Smooth muscle cell (in vitro differentiated cells): ENCODE results near the gene CIDEA. TPM values are rescaled to one million over a fixed set of nuclear protein-coding genes. Genes with fewer than 3 reads are reported as not detected.
"Not testable (repeated sequence)": the region's sequence is repeated elsewhere in the genome, so short reads cannot be mapped to it uniquely, and the experiment has no call there.

ENCODE experiments used
- DNase-seq: peaks from one replicate; lab custom pipeline; 2025; ENCODE audit not compliant: unreplicated experiment; lab: John Stamatoyannopoulos, UW
- H2AFZ ChIP-seq: fragments of 200-600 bp; sonication (generic); 2 replicates; pipeline ENCODE4 v1.6.0; 2016; ENCODE audit warnings: antibody characterized with exemption, low read depth, mild to moderate bottlenecking
- H3F3A ChIP-seq: fragments of 200-600 bp; sonication (generic); 2 replicates; pipeline ENCODE4 v1.6.0; 2017; ENCODE audit warnings: antibody characterized with exemption, low read depth
- H3K27ac ChIP-seq: fragments of 200-600 bp; sonication (generic); 2 replicates; pipeline ENCODE4 v1.5.1; 2016; ENCODE audit warnings: low read depth, mild to moderate bottlenecking
- H3K27me3 ChIP-seq: fragments of 200-600 bp; sonication (generic); 2 replicates; pipeline ENCODE4 v1.6.1; 2016; ENCODE audit warnings: low read depth, mild to moderate bottlenecking
- H3K36me3 ChIP-seq: fragments of 200-600 bp; sonication (generic); 2 replicates; pipeline ENCODE4 v1.5.1; 2016; ENCODE audit warnings: low read depth
- H3K4me1 ChIP-seq: fragments of 200-600 bp; sonication (generic); 2 replicates; pipeline ENCODE4 v1.5.1; 2016; ENCODE audit warnings: low read depth
- H3K4me2 ChIP-seq: fragments of 200-600 bp; sonication (generic); 2 replicates; pipeline ENCODE4 v1.6.0; 2016; ENCODE audit warnings: mild to moderate bottlenecking
- H3K4me3 ChIP-seq: fragments of 200-600 bp; sonication (generic); 2 replicates; pipeline ENCODE4 v1.5.1; 2016; ENCODE audit warnings: mild to moderate bottlenecking
- H3K79me2 ChIP-seq: fragments of 200-600 bp; sonication (generic); 2 replicates; pipeline ENCODE4 v1.6.0; 2016; ENCODE audit warnings: low read depth, mild to moderate bottlenecking
- H3K9ac ChIP-seq: fragments of 200-600 bp; sonication (generic); 2 replicates; pipeline ENCODE4 v1.6.0; 2016; ENCODE audit warnings: low read depth
- H3K9me3 ChIP-seq: fragments of 200-600 bp; sonication (generic); replicated peaks from 2 replicates; pipeline ENCODE4 v1.5.1; 2016; ENCODE audit warnings: low read depth
- H4K20me1 ChIP-seq: fragments of 200-600 bp; sonication (generic); 2 replicates; pipeline ENCODE4 v1.6.0; 2016; ENCODE audit warnings: low read depth
- WGBS: methylation state at CpG from one replicate; pipeline ENCODE4 v1.1.7; 2016; ENCODE audit warnings: low lambda C conversion rate; 5-methylcytosine and 5-hydroxymethylcytosine counted together
- polyA plus RNA-seq: library from polyadenylated mRNA; unstranded; fragments of >200 nt; fragmentation: Nextera tagmentation; extraction: Ambion mirVana; gene quantifications from 2 replicates; pipeline ENCODE4 v1.2.1, GENCODE V29; 2016
- total RNA-seq: library from RNA; depleted of rRNA; stranded (reverse); fragments of >200 nt; gene quantifications from 2 replicates; pipeline ENCODE4 v1.2.3, GENCODE V29; 2014
- TF ChIP-seq, protein P1 (sequence below): fragments of 200-600 bp; sonication (generic); IDR thresholded peaks from 2 replicates; pipeline ENCODE4 v1.5.1; 2017; ENCODE audit warnings: borderline replicate concordance, mild to moderate bottlenecking, antibody characterized with exemption; ENCODE audit not compliant: insufficient read depth, poor library complexity, severe bottlenecking

The CIDEA gene, protein sequence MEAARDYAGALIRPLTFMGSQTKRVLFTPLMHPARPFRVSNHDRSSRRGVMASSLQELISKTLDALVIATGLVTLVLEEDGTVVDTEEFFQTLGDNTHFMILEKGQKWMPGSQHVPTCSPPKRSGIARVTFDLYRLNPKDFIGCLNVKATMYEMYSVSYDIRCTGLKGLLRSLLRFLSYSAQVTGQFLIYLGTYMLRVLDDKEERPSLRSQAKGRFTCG
- total RNA-seq (not detected in 2 replicates), polyA plus RNA-seq (0.30 TPM in 1 of 2 replicates, not detected in the other)

DNA sequence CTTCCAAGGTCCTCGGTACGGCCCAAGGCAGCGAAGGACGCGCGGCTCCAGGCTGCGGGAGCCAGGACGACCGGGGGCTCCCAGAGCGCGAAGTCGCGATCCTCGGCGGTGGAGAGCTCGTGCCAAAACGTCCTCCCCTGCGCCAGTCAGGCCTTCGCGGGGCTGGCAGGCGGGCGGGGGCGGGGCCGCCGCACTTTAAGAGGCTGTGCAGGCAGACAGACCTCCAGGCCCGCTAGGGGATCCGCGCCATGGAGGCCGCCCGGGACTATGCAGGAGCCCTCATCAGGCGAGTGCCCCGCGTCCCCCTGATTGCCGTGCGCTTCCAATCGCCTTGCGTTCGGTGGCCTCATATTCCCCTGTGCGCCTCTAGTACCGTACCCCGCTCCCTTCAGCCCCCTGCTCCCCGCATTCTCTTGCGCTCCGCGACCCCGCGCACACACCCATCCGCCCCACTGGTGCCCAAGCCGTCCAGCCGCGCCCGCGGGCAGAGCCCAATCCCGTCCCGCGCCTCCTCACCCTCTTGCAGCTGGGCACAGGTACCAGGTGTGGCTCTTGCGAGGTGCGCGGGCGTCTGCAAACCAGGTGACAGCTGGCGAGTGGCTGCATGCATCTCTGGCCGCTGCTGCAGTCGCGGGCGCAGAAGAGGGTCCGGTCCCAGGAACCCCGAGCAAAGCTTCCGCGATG, at the start of gene CIDEA:
Gene CIDEA (plus strand): TSS at position 226 of the 684 bp plus-strand sequence. CDS start 23 bp downstream, at position 249.
- Histone ChIP-seq H3K27me3 (peaks cover 53% of the 10 kb centered on the region), H3K9me3 (no peaks in the 10 kb centered on the region), H4K20me1 (no peaks in the 10 kb centered on the region), H3K4me2 (peak within 1 kb of the TSS; percentile 85), H3K9ac (no peak within 1 kb of the TSS), H3K4me1 (peaks cover 10% of the 10 kb centered on the region), H2AFZ (peak within 1 kb of the TSS; percentile 46), H3K27ac (no peak within 1 kb of the TSS), H3K4me3 (peak within 1 kb of the TSS; percentile 41), H3K79me2 (no peaks in the 10 kb centered on the region), H3K36me3 (no peaks in the 10 kb centered on the region), H3F3A (no peaks in the 10 kb centered on the region)
- TF ChIP-seq, protein P1, sequence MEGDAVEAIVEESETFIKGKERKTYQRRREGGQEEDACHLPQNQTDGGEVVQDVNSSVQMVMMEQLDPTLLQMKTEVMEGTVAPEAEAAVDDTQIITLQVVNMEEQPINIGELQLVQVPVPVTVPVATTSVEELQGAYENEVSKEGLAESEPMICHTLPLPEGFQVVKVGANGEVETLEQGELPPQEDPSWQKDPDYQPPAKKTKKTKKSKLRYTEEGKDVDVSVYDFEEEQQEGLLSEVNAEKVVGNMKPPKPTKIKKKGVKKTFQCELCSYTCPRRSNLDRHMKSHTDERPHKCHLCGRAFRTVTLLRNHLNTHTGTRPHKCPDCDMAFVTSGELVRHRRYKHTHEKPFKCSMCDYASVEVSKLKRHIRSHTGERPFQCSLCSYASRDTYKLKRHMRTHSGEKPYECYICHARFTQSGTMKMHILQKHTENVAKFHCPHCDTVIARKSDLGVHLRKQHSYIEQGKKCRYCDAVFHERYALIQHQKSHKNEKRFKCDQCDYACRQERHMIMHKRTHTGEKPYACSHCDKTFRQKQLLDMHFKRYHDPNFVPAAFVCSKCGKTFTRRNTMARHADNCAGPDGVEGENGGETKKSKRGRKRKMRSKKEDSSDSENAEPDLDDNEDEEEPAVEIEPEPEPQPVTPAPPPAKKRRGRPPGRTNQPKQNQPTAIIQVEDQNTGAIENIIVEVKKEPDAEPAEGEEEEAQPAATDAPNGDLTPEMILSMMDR: no peak
- WGBS: 3% methylated on average over 48 of the region's 69 CpGs
- DNase-seq: peak; percentile 6

DNA sequence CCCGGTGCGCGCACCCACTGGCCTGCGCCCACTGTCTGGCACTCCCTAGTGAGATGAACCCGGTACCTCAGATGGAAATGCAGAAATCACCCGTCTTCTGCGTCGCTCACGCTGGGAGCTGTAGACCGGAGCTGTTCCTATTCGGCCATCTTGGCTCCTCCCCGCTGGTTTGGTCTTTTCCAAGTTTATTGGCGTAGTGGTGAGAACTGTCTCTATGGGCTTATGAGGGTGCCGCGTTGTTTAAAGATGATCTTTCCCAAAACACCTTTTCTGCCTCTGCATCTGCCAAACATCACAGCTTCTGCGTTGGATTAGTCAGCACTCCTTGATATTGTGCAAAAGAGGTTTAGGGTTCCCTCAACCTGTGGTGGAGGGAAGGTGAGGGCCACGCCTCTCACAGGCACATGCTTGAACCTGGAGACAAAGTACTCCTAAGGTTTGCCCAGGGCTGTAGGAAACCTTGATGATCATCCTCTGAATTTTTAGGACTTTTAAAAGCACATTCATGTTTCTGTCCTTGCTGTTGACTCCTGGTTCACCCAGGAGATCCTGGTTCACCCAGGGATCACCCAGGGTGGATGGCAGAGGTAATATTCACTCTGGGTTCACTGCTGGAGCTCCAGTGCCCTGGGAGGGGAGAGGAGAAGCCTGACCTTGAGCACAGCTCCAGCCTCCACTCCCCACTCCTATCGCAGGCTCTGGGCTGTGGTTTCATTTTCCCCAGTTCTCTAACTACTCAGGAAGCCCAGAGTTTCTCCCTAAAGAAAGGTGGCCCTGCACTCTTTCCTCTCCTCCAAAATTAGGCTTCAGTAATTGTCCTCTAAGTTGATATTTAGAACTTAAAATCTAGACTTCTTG, 45.6 kb upstream of the CIDEA start:
- 93% methylated on average over 12 of the region's 18 CpGs for WGBS
- H3K9ac ChIP-seq, H3K4me1 ChIP-seq, H4K20me1 ChIP-seq, H3K9me3 ChIP-seq, H3K27ac ChIP-seq, H3K4me3 ChIP-seq, H3K4me2 ChIP-seq, H3F3A ChIP-seq, H3K36me3 ChIP-seq, H3K79me2 ChIP-seq, DNase-seq, H3K27me3 ChIP-seq, H2AFZ ChIP-seq: not testable (repeated sequence)

DNA sequence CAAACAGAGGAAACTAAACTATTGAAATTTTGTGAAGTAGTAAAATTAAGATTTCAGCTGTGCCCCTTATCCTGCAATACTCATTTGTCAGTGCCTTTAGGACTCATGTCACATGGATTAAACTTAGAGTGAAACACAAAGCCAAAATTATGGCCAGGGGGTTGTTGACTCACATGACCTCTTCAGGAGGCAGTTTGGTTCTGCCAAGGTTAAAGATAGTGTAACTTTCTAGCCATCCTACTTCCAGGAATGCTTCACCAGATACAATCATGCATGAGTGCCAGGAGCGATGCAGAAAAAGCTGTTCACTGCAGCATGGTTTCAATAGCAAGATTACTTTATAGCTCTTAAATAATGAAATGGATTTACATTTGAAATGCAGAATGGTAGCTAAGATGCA, 41.9 kb upstream of the CIDEA start:
- not testable (repeated sequence) for H3K4me3 ChIP-seq, H3K27me3 ChIP-seq, H3K4me2 ChIP-seq, H4K20me1 ChIP-seq, H3K27ac ChIP-seq, H2AFZ ChIP-seq, H3K36me3 ChIP-seq, DNase-seq, H3F3A ChIP-seq, H3K79me2 ChIP-seq, H3K4me1 ChIP-seq, H3K9ac ChIP-seq, H3K9me3 ChIP-seq
- WGBS: no CpG with 5 or more reads among the region's 1 CpG

DNA sequence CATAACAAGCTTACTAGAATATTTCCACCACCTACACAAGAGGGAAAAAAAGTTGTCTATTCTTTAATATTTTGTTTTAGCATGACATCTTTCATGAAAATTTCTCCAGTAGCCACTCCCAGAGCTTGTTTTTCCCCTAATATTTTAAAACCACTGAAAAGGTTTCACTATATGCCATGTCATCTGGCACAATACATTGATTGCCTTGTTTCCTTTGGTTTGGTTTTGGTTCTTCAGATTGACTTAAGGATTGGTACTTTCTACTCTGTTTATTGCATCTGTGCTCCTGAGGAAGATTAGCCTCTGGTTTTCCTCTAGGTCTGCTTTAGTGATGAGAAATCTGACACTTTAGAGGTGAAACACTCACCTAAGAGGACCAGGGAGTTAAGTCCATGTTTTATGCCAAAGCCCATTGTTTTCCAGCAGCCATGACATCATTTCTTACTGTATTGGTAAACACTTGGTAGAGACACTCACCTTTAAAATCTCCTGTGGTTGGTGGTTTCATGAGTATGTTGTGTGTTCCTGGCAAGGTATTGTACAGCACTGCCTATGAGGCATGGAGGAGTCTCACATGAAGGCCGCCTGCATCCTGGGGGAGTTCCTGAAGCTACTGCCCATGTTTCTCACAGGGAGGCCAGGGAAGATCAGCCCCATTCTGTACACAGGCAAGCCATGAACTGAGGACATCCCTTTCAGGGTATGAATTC, 39.7 kb upstream of the CIDEA start:
- 81% methylated on average over 1 of the region's 1 CpG for WGBS
- not testable (repeated sequence) for H3K36me3 ChIP-seq, H3K9ac ChIP-seq, H3K79me2 ChIP-seq, H3K4me1 ChIP-seq, H2AFZ ChIP-seq, H3F3A ChIP-seq, DNase-seq, H3K9me3 ChIP-seq, H4K20me1 ChIP-seq, H3K27ac ChIP-seq, H3K4me3 ChIP-seq, H3K4me2 ChIP-seq, H3K27me3 ChIP-seq

DNA sequence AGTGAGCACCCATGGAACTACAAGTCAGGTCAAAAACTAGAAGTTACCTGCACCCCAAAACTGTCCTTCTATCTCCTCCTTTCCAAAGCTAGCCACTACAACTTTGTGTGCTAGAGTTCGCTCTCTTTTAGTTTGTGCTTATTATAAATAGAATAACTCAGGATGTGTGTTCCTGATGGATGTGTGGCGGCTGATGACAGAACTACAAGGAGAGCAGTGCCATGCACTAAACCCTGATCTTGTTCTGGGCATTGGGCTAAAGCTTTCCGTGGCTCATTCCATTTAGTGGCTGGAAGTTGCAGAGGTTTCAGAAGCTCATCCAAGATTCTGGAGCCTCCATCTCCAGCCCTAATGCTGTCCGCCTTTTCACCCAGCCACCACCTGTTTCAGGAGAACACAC, 37.7 kb upstream of the CIDEA start:
- not testable (repeated sequence) for H3F3A ChIP-seq, H3K4me3 ChIP-seq, H3K9ac ChIP-seq, H3K4me2 ChIP-seq, H3K79me2 ChIP-seq, DNase-seq, H3K27me3 ChIP-seq, H3K4me1 ChIP-seq, H3K9me3 ChIP-seq, H3K27ac ChIP-seq, H4K20me1 ChIP-seq, H2AFZ ChIP-seq, H3K36me3 ChIP-seq
- 84% methylated on average over 3 of the region's 4 CpGs for WGBS

DNA sequence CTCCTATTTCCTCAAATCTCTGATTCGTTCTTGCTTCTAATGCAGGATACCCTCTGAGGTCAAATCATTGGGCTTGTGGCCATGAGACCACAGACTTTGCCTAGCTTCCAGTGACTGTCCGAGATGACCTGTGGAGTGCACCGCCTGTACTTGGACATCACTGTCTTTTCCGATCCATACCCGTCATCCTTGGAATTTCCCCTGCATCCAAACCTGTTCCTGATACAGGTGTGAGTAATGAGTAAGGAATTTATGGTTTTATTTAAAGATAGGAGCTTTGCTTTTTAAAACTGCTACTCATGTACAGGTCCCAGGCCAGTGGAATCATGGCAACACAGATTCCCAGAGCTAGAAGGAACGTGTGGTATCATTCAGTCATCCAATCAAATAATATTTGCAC, 35.6 kb upstream of the CIDEA start:
- H3K9ac ChIP-seq, H3K9me3 ChIP-seq, H3K27ac ChIP-seq, H3K27me3 ChIP-seq, H4K20me1 ChIP-seq, H3F3A ChIP-seq, H3K4me1 ChIP-seq, H3K4me2 ChIP-seq, DNase-seq, H2AFZ ChIP-seq, H3K36me3 ChIP-seq, H3K4me3 ChIP-seq, H3K79me2 ChIP-seq: not testable (repeated sequence)
- 71% methylated on average over 6 of the region's 6 CpGs for WGBS

DNA sequence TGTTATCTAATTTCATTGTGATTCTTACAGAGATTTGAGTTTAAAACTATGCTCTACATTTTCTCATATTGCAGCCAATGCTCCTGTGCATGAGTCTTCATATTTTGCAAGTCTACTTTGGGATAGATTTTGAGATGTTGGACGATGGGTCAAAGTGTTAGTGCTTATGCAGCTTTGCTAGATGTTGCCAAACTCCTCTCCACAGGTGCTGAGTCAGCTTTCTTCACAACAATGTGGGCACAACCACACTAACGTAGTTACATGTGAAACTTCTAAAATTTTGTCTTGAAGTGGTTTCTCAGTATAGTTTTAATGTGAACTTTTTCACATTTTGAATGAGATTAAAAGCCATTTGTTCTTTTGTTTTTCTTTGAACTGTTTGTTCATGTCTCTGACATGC, 32.1 kb upstream of the CIDEA start:
- H3K36me3 ChIP-seq, H3K27me3 ChIP-seq, H3K9me3 ChIP-seq, H3K4me1 ChIP-seq, H4K20me1 ChIP-seq, H3K4me2 ChIP-seq, H2AFZ ChIP-seq, H3K79me2 ChIP-seq, DNase-seq, H3K27ac ChIP-seq, H3F3A ChIP-seq, H3K4me3 ChIP-seq, H3K9ac ChIP-seq: not testable (repeated sequence)
- WGBS: 60% methylated on average over 1 of the region's 2 CpGs
